HG02610 (cell line): ENCODE results near the gene BNIP1.
A peak's percentile ranks its signal among the peaks of the same experiment; 100 is the strongest.
"Not testable (repeated sequence)": the region's sequence is repeated elsewhere in the genome, so short reads cannot be mapped to it uniquely, and the experiment has no call there.

ENCODE experiments used
- ATAC-seq: cut with Tn5 transposase; IDR thresholded peaks from one replicate; pipeline ENCODE4 v1.9.1; 2021; ENCODE audit warnings: mild to moderate bottlenecking, moderate library complexity; ENCODE audit not compliant: unreplicated experiment

BNIP1 gene

DNA sequence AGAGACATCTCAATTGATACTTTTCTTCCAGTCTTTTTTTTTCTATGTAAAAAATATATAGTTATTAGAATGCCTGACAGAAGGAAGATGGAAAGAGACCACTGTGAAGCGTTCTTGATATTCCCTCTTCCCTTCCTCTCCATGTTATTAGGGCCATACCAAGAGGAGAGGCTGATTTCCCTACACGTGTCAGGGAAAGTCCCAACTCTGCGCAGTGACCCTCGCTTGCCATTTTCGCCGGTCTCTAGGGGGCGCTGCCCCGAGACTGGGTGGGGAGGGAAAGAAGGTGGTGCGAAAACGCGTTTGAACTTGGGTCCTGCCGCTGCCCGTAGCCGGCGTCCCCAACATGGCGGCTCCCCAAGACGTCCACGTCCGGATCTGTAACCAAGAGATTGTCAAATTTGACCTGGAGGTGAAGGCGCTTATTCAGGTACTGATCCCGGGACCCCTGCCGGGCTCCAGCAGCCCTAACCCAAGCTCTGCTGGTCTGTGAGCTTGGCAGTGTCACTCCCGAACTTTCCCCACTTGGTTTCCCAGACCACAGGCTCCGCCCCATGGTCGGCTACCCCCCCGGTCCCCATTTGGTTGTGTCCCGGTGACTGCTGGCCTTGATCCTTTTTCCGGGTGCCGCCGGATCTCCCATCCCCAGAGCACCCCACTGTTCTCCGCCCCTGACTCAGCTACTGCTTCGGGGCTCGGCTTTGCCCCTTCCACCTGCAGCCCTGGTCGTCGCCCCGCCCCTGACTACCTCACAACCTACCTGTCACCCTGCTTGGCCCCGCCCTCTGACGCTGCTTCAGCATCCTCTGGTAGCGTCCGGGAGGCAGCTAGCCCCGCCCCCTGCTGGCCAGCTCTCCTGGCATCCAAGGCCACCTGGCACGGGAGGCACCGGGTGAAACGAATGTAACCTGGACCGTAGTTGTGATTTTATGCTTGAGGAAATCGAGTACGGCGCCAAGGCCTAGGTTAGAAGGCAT lies at the start of gene BNIP1:
TSS of gene BNIP1 (plus strand) at position 332 of the 977 bp plus-strand sequence. CDS start at position 347, 15 bp downstream.
- ATAC-seq, result peak; percentile 93

DNA sequence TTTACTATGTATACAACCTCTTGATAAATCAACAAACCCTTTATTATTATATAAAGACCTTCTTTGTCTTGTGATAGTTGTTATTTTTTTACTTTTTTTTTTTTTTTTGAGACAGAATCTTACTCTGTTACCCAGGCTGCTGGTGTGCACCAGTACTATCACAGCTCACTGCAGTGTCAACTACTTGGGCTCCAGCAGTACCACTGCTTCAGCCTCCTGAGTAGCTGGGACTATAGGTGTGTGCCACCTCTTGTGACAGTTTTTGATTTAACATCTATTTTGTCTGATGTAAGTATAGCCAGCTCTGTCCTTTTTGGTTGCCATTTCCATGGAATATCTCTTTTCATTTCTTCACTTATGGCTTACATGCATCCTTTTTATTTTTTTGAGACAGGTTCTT lies 45.5 kb upstream of the BNIP1 start:
- no peak for ATAC-seq

GRCh38 chr5:173099461-173099860 lies 44.9 kb upstream of the BNIP1 start:
- ATAC-seq, result no peak

DNA sequence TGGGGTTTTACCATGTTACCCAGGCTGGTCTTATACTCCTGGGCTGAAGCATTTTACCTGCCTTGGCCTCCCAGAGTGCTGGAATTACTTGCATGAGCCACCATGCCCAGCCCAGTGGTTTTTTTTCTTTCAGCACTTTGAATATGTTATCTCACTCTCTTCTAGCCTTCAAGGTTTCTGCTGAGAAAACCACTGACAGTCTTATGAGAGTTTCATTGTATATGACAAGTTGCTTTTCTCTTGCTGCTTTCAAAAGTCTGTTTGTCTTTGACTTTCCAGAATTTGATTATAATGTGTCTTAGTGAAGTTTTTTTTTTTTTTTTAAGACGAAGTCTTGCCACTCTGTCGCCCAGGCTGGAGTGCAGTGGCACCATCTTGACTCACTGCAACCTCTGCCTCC lies 43.1 kb upstream of the BNIP1 start:
- no peak for ATAC-seq

- ATAC-seq, result no peak
Observed at GRCh38 chr5:173103411-173103810, 40.9 kb upstream of the BNIP1 start.

GRCh38 chr5:173108914-173109313 lies 35.4 kb upstream of the BNIP1 start:
- no peak for ATAC-seq

DNA sequence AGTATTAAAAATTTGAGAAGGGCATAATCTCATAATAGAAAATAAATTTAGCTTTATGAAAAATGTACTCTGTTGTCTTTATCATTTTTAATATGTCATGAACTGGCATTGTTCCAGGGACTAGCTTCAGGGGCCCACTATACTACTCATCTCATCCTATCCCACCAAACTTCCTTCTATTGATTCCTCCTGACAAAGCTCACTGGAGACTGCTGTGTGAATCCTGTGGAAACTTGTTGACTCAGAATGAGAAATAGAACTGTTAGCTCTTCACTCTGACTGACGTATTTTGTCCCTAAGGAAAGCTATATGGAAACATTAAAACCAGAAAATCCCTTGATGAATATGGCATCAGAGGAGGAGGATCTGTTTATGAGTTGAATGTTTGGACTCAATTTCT lies 29.8 kb upstream of the BNIP1 start:
- no peak for ATAC-seq

- no peak for ATAC-seq
Observed at GRCh38 chr5:173119719-173120118, 24.6 kb upstream of the BNIP1 start.

DNA sequence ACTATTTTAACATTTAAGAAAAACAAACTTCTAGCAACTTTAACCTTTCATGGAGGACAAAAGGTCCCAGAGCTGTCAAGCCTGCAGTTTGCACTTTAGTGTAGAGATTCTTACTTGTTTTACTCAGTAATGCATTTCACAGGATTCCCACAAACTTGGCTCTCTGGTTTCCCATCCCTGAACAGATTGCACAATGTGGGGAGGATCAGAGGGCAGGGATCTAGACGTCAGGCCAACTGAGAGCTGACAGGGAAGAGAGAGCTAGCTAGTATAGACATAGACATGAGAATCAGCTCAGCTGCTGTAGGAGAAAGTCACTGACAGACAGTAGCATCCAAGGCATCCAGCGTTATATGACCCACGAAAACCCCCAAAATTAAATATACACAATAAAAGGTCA lies 20.9 kb upstream of the BNIP1 start:
- ATAC-seq, result no peak

GRCh38 chr5:173132166-173132565 lies 12.2 kb upstream of the BNIP1 start:
- ATAC-seq, result not testable (repeated sequence)

- ATAC-seq, result no peak
Observed at GRCh38 chr5:173138707-173139106, 5.6 kb upstream of the BNIP1 start.

GRCh38 chr5:173139631-173140030 lies 4.7 kb upstream of the BNIP1 start:
- no peak for ATAC-seq

DNA sequence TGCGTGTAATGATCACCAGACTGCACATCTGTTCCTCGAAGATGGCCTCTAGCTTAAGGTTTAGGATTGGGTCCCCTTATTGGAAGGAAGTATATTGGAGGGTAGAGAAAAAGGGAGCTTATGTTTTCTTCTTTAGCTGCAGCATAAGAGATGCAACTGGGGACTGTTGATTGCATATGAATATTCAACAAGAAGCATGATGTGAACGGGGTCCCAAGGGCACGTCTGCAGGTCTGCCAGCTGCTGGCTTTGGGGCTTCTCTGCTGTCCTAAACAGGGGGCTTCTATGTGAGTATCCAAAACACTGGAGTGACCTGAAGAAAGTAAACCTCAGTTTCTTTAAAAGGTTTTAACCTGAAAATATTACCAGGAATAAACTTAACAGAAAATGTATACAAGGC lies 3.6 kb upstream of the BNIP1 start:
- no peak for ATAC-seq

DNA sequence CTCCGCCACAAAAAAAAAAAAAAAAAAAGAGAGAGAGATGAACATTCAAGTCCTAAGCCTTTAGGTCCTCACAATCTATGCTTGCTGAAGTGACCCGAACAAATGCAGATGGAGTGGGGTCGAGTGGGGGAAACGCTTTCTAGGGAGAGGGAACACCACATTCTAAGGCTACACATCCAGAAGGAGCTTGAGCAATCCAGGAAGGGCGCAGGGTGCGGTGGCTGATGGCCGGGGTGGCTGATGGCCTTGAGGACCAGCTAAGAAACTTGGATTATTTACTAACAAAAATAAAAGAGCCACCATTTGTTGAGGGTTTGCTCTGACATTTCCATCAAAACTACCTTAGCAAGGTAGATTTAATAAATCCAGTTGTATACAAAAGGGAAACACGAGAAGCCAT lies 764 bp upstream of the BNIP1 start:
- no peak for ATAC-seq

- ATAC-seq, result no peak
Observed at GRCh38 chr5:173148354-173148753, 4.0 kb downstream of the BNIP1 start.

- ATAC-seq, result no peak
Observed at GRCh38 chr5:173152547-173152946, 8.2 kb downstream of the BNIP1 start.

GRCh38 chr5:173153842-173154241 lies 9.5 kb downstream of the BNIP1 start:
- no peak for ATAC-seq

DNA sequence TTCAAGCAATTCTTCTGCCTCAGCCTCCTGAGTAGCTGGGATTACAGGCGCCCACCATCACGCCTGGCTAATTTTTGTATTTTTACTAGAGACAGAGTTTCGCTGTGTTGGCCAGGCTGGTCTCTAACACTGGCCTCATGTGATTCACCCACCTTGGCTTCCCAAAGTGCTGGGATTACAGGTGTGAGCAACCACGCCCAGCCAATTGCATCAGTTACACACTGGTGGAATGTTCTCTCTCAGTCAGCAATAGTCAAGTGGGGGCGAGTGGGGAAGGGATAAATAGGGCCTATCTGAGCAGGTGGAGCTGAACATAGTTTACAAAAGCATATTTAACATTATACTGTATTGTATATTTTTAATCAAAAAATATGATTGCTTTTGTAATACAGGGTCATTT lies 10.3 kb downstream of the BNIP1 start:
- not testable (repeated sequence) for ATAC-seq

GRCh38 chr5:173155912-173156311 lies 11.6 kb downstream of the BNIP1 start:
- no peak for ATAC-seq

DNA sequence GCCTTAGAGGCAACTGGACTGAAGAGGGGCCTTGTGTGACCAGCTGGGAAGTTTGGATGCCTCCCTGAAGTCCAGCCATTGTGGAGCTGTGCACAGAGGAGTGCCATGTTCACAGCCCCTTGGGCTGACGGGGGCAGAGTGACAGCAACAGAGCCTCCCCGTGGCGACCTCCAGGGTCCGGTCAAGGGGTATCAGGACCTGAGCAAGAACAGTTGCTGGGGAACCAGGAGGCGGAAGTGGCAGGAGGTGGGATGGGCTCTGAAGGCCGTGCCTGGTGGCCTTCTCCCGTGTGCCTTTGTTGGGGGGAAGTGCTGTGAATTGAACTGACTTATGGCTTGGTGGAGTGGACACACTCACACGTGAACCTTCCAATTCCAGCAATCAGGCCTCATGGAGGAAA lies 14.0 kb downstream of the BNIP1 start:
- ATAC-seq, result no peak

GRCh38 chr5:173159256-173159655 lies 14.9 kb downstream of the BNIP1 start:
- no peak for ATAC-seq

DNA sequence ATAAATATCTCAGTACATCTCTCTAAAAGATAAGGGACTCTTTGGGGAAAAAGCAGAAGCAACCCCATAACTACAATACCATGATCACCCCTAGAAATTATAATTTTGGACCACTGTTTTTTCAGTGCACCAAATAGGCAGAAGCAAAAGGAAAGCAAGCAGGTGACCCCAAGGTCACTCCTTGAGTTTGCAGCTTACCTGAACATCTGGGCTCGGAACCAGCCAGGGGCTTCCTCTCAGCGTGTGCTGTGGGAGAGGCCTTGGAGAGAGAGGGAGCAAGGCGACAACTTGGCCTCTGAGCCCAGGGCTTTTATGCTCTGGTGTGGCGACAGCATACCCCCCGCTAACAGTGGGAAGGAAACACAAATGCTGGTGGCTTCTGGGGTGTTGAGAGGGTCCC lies 16.8 kb downstream of the BNIP1 start:
- ATAC-seq, result no peak

DNA sequence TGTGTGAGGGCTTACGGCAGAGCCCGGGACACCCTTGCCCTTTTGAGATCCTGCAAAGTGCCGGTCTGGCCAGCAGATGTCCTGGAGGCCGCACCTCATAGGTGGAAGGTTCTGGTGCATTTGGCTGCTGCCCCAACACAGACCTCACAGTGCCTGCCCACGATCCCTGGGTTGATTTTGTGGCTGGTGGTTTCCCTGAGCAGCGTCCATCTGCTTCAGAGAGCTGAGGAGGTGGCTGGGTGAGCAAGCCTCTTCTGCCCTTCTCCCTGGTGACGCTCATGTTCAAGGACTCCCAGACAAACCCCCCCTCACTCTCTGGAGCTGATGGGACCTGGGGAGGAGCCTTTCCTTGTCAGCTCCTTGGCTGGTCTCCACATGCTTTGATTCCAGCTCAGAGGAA lies 18.9 kb downstream of the BNIP1 start:
- ATAC-seq, result no peak
